HepG2 (cell line): ENCODE data around the gene RPL35. TPM values are rescaled to one million over a fixed set of nuclear protein-coding genes. Genes with fewer than 3 reads are reported as not detected.

ENCODE experiments used
- ATAC-seq: fragments of 200-7000 bp; cut with Tn5 transposase; 3 replicates; pipeline ENCODE4 v1.9.1; 2020; ENCODE audit warnings: mild to moderate bottlenecking, moderate library complexity
- BruUV-seq: library from RNA; stranded (reverse); fragments of 400-500 nt; replicated peaks from 2 replicates; lab custom pipeline; 2021; lab: Mats Ljungman, UMichigan
- CTCF ChIA-PET: fragments of 300-600 bp; formaldehyde crosslinking; extraction: SDS; loops from one replicate; lab custom pipeline; 2021; ENCODE audit warnings: low total read pairs, inconsistent platforms, low intra/inter-chr PET ratio; lab: Yijun Ruan, JAX
- POLR2A ChIA-PET: fragments of 350-600 bp; sonication (Branson Sonifier 250); formaldehyde crosslinking; loops from one replicate; lab custom pipeline; 2020; ENCODE audit warnings: antibody characterized with exemption, inconsistent platforms; lab: Yijun Ruan, JAX
- DNase-seq: peaks from one replicate; pipeline ENCODE4 v3.0.0-alpha.2; 2015; ENCODE audit warnings: low spot score
- FAIRE-seq: peaks from 3 replicates; lab custom pipeline; 2011; peaks lifted over from hg19 to GRCh38; lab: Jason Lieb, UNC
- H2AFZ ChIP-seq: one replicate; pipeline ENCODE4 v1.6.1; 2011; ENCODE audit warnings: low read length, inconsistent platforms
- H3K27ac ChIP-seq: fragments of 300-600 bp; 3 replicates; pipeline ENCODE4 v1.8.0; 2011; ENCODE audit warnings: mixed run types, mild to moderate bottlenecking, mixed read lengths, low read length, inconsistent platforms; ENCODE audit not compliant: insufficient read depth; ENCODE audit errors: extremely low read length
- H3K27me3 ChIP-seq, 2 experiments: fragments of 200-600 bp in 1 of 2; 2 replicates in 1 of 2; 3 replicates in 1 of 2; pipeline versions ENCODE4 v1.6.0 to v1.8.0; 2011; ENCODE audit warnings: low read length in 2 of 2, mild to moderate bottlenecking in 2 of 2, moderate library complexity in 2 of 2, inconsistent platforms in 1 of 2; ENCODE audit not compliant: insufficient read depth in 2 of 2, control insufficient read depth in 1 of 2
- H3K36me3 ChIP-seq, 2 experiments: fragments of 200-600 bp in 1 of 2; replicated peaks in 1 of 2; 2 replicates in 1 of 2; 3 replicates in 1 of 2; pipeline versions ENCODE4 v1.5.1 to v1.8.0; 2011; ENCODE audit warnings: low read length in 2 of 2, inconsistent platforms in 1 of 2; ENCODE audit not compliant: insufficient read depth in 2 of 2, control insufficient read depth in 1 of 2
- H3K4me1 ChIP-seq: 2 replicates; pipeline ENCODE4 v1.5.1; 2012; ENCODE audit warnings: low read length, inconsistent platforms; ENCODE audit not compliant: insufficient read depth
- H3K4me2 ChIP-seq: 2 replicates; pipeline ENCODE4 v1.6.0; 2011; ENCODE audit warnings: low read depth, low read length, inconsistent platforms
- H3K4me3 ChIP-seq, 3 experiments: fragments of 200-600 bp in 1 of 3; sonication (generic), shearing (Covaris generic) in 1 of 3; replicated peaks in 1 of 3; 2 replicates each; pipeline ENCODE4 v1.5.1; 2011 to 2016; ENCODE audit warnings: low read length in 3 of 3, inconsistent platforms in 2 of 3, low read depth in 2 of 3, mild to moderate bottlenecking in 2 of 3, control low read depth in 1 of 3, mixed read lengths in 1 of 3; ENCODE audit not compliant: insufficient read depth in 1 of 3
- H3K79me2 ChIP-seq: one replicate; pipeline ENCODE4 v1.6.1; 2011; ENCODE audit warnings: low read length, inconsistent platforms; ENCODE audit not compliant: insufficient read depth
- H3K9ac ChIP-seq: 2 replicates; pipeline ENCODE4 v1.6.0; 2011; ENCODE audit warnings: mild to moderate bottlenecking, low read depth, low read length, inconsistent platforms; ENCODE audit not compliant: insufficient read depth
- H3K9me3 ChIP-seq: 2 replicates; pipeline ENCODE4 v1.5.1; 2012; ENCODE audit warnings: mild to moderate bottlenecking, low read length
- H4K20me1 ChIP-seq: 2 replicates; pipeline ENCODE4 v1.6.0; 2011; ENCODE audit warnings: inconsistent platforms, mild to moderate bottlenecking, low read length, moderate library complexity; ENCODE audit not compliant: insufficient read depth
- CCDC6 ChIP-seq: sonication (generic); formaldehyde crosslinking; IDR thresholded peaks from 2 replicates; pipeline ENCODE4 v1.8.1; 2022; ENCODE audit warnings: mild to moderate bottlenecking, missing genetic modification reagents, moderate library complexity
- ETV5 ChIP-seq: IDR thresholded peaks from 2 replicates; pipeline ENCODE4 v1.6.1; 2018; ENCODE audit warnings: missing biosample characterization, missing genetic modification reagents, inconsistent platforms, borderline replicate concordance
- FOSL2 ChIP-seq: sonication (generic); formaldehyde crosslinking; IDR thresholded peaks from 2 replicates; pipeline ENCODE4 v1.4.0; 2020; ENCODE audit warnings: missing genetic modification reagents
- GZF1 ChIP-seq: sonication (generic); formaldehyde crosslinking; IDR thresholded peaks from 2 replicates; pipeline ENCODE4 v1.5.1; 2020; ENCODE audit warnings: mild to moderate bottlenecking, missing genetic modification reagents
- JUND ChIP-seq: sonication (generic); formaldehyde crosslinking; IDR thresholded peaks from 2 replicates; pipeline ENCODE4 v1.8.0; 2022; ENCODE audit warnings: mild to moderate bottlenecking, missing genetic modification reagents
- NRL ChIP-seq: sonication (generic); formaldehyde crosslinking; IDR thresholded peaks from 2 replicates; pipeline ENCODE4 v1.5.0; 2020; ENCODE audit warnings: missing genetic modification reagents, mild to moderate bottlenecking, moderate library complexity, borderline replicate concordance
- ZBTB20 ChIP-seq: sonication (generic); formaldehyde crosslinking; IDR thresholded peaks from 2 replicates; pipeline ENCODE4 v1.8.1; 2023; ENCODE audit warnings: missing genetic modification reagents, low read depth, mild to moderate bottlenecking, borderline replicate concordance
- ZFX ChIP-seq: sonication (generic); formaldehyde crosslinking; IDR thresholded peaks from 2 replicates; pipeline ENCODE4 v1.4.0; 2020; ENCODE audit warnings: mild to moderate bottlenecking, low read depth, missing genetic modification reagents, moderate library complexity
- ZNF607 ChIP-seq: sonication (generic); formaldehyde crosslinking; IDR thresholded peaks from 2 replicates; pipeline ENCODE4 v1.5.1; 2020; ENCODE audit warnings: missing genetic modification reagents, mild to moderate bottlenecking, borderline replicate concordance
- ZNF629 ChIP-seq: sonication (generic); formaldehyde crosslinking; conservative IDR thresholded peaks from 2 replicates; pipeline ENCODE4 v1.5.0; 2020; ENCODE audit warnings: missing genetic modification reagents
- ZNF703 ChIP-seq: sonication (generic); formaldehyde crosslinking; IDR thresholded peaks from 2 replicates; pipeline ENCODE4 v1.5.1; 2020; ENCODE audit warnings: missing genetic modification reagents, mild to moderate bottlenecking, moderate library complexity, borderline replicate concordance
- ZNF891 ChIP-seq: sonication (generic); formaldehyde crosslinking; IDR thresholded peaks from 2 replicates; pipeline ENCODE4 v1.5.0; 2020; ENCODE audit warnings: mild to moderate bottlenecking, missing genetic modification reagents
- WGBS: methylation state at CpG from one replicate; pipeline ENCODE4 v1.1.6; 2017; ENCODE audit warnings: low lambda C conversion rate; 5-methylcytosine and 5-hydroxymethylcytosine counted together
- in situ Hi-C: cut with HindIII; loops from 2 replicates; pipeline ENCODE4 v1.10.0; 2017; ENCODE audit warnings: low pct_unique_long_range_greater_than_20kb; ENCODE audit not compliant: extremely low pct_ligation_motif_present
- intact Hi-C: fragments of 100-400 bp; cut with micrococcal nuclease; formaldehyde crosslinking; loops from one replicate; pipeline ENCODE4 v1.10.0; 2022; ENCODE audit not compliant: unreplicated experiment
- polyA plus RNA-seq, 8 experiments: library from polyadenylated mRNA; depleted of rRNA in 3 of 8; stranded (reverse) in 7 of 8; unstranded in 1 of 8; fragments of >200 nt; fragmentation: Illumina TruSeq in 4 of 8; extraction: Trizol in 4 of 8; gene quantifications; 2 replicates each; pipeline versions ENCODE4 v1.2.1 to v1.2.3, GENCODE V29; 2011 to 2016; ENCODE audit warnings: low read depth in 4 of 8, missing spikeins in 1 of 8, mixed read lengths in 1 of 8; ENCODE audit not compliant: insufficient read depth in 1 of 8
- total RNA-seq, 5 experiments: library from RNA; depleted of rRNA; stranded (reverse); fragments of >200 nt; fragmentation: Illumina TruSeq; extraction: Trizol; gene quantifications; 2 replicates each; pipeline ENCODE4 v1.2.3, GENCODE V29; 2016; ENCODE audit warnings: low read depth in 1 of 5
- TF ChIP-seq, protein P1 (sequence below): sonication (generic); formaldehyde crosslinking; IDR thresholded peaks from 2 replicates; pipeline ENCODE4 v1.5.1; 2020; ENCODE audit warnings: mild to moderate bottlenecking, missing genetic modification reagents, moderate library complexity
- TF ChIP-seq, protein P2 (sequence below): sonication (generic); formaldehyde crosslinking; IDR thresholded peaks from 2 replicates; pipeline ENCODE4 v1.5.0; 2020; ENCODE audit warnings: mild to moderate bottlenecking, missing genetic modification reagents, moderate library complexity
- TF ChIP-seq, protein P3 (sequence below): sonication (generic); formaldehyde crosslinking; IDR thresholded peaks from 2 replicates; pipeline ENCODE4 v1.4.0; 2020; ENCODE audit warnings: missing genetic modification reagents

The RPL35 gene
- total and polyA plus RNA-seq, 2 of the 13 experiments (the other 11 are each of a cell fraction or from before 2014, with no cell fraction given) = 2,153 to 2,935 TPM

- WGBS = 7% methylated on average over 12 of the region's 12 CpGs
- TF ChIP-seq, protein P1, sequence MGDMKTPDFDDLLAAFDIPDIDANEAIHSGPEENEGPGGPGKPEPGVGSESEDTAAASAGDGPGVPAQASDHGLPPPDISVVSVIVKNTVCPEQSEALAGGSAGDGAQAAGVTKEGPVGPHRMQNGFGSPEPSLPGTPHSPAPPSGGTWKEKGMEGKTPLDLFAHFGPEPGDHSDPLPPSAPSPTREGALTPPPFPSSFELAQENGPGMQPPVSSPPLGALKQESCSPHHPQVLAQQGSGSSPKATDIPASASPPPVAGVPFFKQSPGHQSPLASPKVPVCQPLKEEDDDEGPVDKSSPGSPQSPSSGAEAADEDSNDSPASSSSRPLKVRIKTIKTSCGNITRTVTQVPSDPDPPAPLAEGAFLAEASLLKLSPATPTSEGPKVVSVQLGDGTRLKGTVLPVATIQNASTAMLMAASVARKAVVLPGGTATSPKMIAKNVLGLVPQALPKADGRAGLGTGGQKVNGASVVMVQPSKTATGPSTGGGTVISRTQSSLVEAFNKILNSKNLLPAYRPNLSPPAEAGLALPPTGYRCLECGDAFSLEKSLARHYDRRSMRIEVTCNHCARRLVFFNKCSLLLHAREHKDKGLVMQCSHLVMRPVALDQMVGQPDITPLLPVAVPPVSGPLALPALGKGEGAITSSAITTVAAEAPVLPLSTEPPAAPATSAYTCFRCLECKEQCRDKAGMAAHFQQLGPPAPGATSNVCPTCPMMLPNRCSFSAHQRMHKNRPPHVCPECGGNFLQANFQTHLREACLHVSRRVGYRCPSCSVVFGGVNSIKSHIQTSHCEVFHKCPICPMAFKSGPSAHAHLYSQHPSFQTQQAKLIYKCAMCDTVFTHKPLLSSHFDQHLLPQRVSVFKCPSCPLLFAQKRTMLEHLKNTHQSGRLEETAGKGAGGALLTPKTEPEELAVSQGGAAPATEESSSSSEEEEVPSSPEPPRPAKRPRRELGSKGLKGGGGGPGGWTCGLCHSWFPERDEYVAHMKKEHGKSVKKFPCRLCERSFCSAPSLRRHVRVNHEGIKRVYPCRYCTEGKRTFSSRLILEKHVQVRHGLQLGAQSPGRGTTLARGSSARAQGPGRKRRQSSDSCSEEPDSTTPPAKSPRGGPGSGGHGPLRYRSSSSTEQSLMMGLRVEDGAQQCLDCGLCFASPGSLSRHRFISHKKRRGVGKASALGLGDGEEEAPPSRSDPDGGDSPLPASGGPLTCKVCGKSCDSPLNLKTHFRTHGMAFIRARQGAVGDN (CRISPR knock-in tag) = peak; percentile 15; the same call in 1 of the 2 replicates
- no peak for TF ChIP-seq ZNF703
- TF ChIP-seq ETV5 (CRISPR knock-in tag) = 0 out of 2 replicates have a peak, but pooled peaks have one; percentile 13
- TF ChIP-seq CCDC6 (CRISPR knock-in tag) = 0 out of 2 replicates have a peak, but pooled peaks have one; percentile 13
- TF ChIP-seq ZBTB20 = no peak
- TF ChIP-seq, protein P2, sequence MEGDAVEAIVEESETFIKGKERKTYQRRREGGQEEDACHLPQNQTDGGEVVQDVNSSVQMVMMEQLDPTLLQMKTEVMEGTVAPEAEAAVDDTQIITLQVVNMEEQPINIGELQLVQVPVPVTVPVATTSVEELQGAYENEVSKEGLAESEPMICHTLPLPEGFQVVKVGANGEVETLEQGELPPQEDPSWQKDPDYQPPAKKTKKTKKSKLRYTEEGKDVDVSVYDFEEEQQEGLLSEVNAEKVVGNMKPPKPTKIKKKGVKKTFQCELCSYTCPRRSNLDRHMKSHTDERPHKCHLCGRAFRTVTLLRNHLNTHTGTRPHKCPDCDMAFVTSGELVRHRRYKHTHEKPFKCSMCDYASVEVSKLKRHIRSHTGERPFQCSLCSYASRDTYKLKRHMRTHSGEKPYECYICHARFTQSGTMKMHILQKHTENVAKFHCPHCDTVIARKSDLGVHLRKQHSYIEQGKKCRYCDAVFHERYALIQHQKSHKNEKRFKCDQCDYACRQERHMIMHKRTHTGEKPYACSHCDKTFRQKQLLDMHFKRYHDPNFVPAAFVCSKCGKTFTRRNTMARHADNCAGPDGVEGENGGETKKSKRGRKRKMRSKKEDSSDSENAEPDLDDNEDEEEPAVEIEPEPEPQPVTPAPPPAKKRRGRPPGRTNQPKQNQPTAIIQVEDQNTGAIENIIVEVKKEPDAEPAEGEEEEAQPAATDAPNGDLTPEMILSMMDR (CRISPR knock-in tag) = peak; percentile 46
- TF ChIP-seq FOSL2 (CRISPR knock-in tag) = peak; percentile 40; the same call in 1 of the 2 replicates
- TF ChIP-seq ZNF607 (CRISPR knock-in tag) = no peak
- TF ChIP-seq JUND (CRISPR knock-in tag) = 0 out of 2 replicates have a peak, but pooled peaks have one; percentile 37
- 0 out of 2 replicates have a peak, but pooled peaks have one; percentile 30 for TF ChIP-seq ZNF891 (CRISPR knock-in tag)
- no peak for TF ChIP-seq GZF1
- TF ChIP-seq, protein P3, sequence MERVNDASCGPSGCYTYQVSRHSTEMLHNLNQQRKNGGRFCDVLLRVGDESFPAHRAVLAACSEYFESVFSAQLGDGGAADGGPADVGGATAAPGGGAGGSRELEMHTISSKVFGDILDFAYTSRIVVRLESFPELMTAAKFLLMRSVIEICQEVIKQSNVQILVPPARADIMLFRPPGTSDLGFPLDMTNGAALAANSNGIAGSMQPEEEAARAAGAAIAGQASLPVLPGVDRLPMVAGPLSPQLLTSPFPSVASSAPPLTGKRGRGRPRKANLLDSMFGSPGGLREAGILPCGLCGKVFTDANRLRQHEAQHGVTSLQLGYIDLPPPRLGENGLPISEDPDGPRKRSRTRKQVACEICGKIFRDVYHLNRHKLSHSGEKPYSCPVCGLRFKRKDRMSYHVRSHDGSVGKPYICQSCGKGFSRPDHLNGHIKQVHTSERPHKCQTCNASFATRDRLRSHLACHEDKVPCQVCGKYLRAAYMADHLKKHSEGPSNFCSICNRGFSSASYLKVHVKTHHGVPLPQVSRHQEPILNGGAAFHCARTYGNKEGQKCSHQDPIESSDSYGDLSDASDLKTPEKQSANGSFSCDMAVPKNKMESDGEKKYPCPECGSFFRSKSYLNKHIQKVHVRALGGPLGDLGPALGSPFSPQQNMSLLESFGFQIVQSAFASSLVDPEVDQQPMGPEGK = peak; percentile 49; the same call in 1 of the 2 replicates
- TF ChIP-seq ZNF629 (CRISPR knock-in tag) = peak; percentile 92
- TF ChIP-seq ZFX (CRISPR knock-in tag) = peak; percentile 18; the same call in 1 of the 2 replicates
- TF ChIP-seq NRL (CRISPR knock-in tag) = no peak
These were observed 50.9 kb downstream of the RPL35 start for GRCh38 chr9:124810663-124811355.

More at GRCh38 chr9:124810663-124811355, 50.9 kb downstream of the RPL35 start:
- peak; percentile 65 for DNase-seq
- no peak overlapping the region for H2AFZ ChIP-seq
- H3K79me2 ChIP-seq = no peaks in the 10 kb centered on the region
- H3K9ac ChIP-seq = no peak overlapping the region; the same call in 1 of the 2 replicates
- CTCF ChIA-PET = no interaction called here
- H3K4me3 ChIP-seq = peak overlapping the region in 2 of 3 experiments; percentile 36 to 59; a peak in 4 of 6 replicates
- peaks cover 45% of the 10 kb centered on the region for H3K4me1 ChIP-seq
- H3K9me3 ChIP-seq = no peaks in the 10 kb centered on the region
- intact Hi-C loops = no loop called here
- H3K27me3 ChIP-seq = no peaks in the 10 kb centered on the region
- peak; percentile 88 for ATAC-seq
- BruUV-seq = no TSS peak
- no peaks in the 10 kb centered on the region for H4K20me1 ChIP-seq
- H3K27ac ChIP-seq = no peak overlapping the region
- FAIRE-seq = no peak
- POLR2A ChIA-PET = interaction anchor here (0.6 to 4.7 kb wide), 7 partner anchors 8 to 48 kb away, joined by 3 to 28 read pairs (median 3); no protein-coding TSS in a partner anchor
- in situ Hi-C loops = no loop called here
- H3K36me3 ChIP-seq = no peaks in the 10 kb centered on the region
- H3K4me2 ChIP-seq = peak overlapping the region; percentile 62
